GM19043 (cell line): Measurements from ENCODE around the gene DYRK1B.
"Not testable (repeated sequence)": the region's sequence is repeated elsewhere in the genome, so short reads cannot be mapped to it uniquely, and the experiment has no call there.

Experiments
- ATAC-seq: cut with Tn5 transposase; IDR thresholded peaks from one replicate; pipeline ENCODE4 v1.9.1; 2021; ENCODE audit warnings: low read depth; ENCODE audit not compliant: unreplicated experiment

DYRK1B gene

GRCh38 chr19:39833464-39834286 is at the start of gene DYRK1B:
DYRK1B (minus strand) TSS chr19:39834162; CDS start chr19:39831867, 2,295 bp downstream.
- peak; percentile 88 for ATAC-seq

GRCh38 chr19:39882645-39883044 is 48.7 kb upstream of the DYRK1B start:
- not testable (repeated sequence) for ATAC-seq

- not testable (repeated sequence) for ATAC-seq
Observed at GRCh38 chr19:39881495-39882110, 47.6 kb upstream of the DYRK1B start.

DNA sequence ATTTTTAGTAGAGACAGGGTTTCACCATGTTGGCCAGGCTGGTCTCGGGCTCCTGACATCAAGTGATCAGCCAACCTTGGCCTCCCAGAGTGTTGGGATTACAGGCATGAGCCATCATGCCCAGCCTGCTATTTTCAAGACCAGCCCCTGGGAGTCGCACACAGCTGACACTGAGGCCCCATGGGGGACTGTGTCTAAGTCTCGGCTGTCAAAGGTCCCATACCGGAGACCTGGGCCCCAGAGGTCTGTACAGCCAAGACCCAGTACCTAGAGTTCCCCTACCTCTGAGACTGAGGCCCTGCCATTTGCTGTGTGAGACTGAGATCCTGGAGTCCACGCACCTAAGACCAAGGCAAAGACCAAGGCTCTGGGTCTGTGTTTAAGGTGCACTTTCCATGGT is 46.3 kb upstream of the DYRK1B start:
- ATAC-seq: not testable (repeated sequence)

DNA sequence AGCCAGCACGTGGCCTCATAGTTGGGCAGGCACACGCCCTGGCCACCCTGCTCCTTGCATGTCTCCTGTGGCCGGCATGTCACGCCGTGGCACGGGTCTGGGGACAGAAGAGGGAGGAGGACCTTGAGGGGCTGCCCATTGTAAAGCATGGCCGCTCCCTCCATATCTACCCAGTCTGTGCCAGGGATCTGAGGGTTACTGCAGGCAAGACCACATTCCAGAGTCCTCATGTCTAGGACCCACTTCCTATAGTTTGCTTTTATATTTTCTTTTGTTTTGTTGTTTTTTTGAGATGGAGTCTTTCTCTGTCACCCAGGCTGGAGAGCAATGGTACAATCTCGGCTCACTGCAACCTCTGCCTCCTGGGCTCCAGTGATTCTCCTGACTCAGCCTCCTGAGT is 45.8 kb upstream of the DYRK1B start:
- not testable (repeated sequence) for ATAC-seq

- not testable (repeated sequence) for ATAC-seq
Observed at GRCh38 chr19:39878866-39879265, 44.9 kb upstream of the DYRK1B start.

DNA sequence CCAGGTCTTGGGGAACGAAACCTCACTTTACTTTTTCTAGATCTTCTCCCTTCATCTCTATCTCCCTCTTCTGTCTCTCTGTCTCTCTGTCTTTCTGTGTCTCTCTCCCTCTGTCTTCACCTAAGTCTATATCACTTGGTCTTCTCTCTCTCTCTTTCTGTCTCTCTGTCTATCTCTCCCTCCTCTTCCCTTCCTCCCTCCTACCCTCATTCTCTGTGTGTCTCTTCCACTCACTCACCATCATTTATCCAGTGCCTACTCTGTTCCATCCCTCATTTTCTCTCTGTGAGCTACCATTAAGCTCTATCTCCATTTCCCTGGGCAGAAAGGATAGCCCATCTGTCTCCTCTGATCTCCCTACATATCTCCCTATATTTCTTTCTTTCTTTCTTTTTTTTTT is 44.4 kb upstream of the DYRK1B start:
- ATAC-seq: no peak

- ATAC-seq: not testable (repeated sequence)
Observed at GRCh38 chr19:39877982-39878381, 44.0 kb upstream of the DYRK1B start.

GRCh38 chr19:39877488-39877887 is 43.5 kb upstream of the DYRK1B start:
- ATAC-seq: not testable (repeated sequence)

DNA sequence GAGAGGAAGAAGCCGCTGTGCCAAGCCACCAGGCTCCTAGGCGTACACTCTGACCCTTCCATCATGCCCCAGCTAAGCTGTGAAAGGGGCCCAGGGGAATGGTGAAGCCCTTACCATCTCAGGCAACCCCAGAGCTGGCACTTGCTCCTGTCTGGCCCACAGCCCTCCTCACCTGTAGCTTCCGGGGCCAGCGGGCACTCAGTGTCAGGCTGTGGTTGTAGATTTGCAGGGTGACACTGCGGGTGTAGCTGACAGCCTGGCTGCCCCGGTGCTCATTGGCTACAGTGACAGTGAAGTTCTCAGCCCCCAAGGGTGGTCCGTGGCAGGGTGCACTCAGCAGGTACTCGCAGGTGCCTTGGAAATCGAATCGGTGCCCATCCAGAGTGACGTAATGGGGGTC is 42.5 kb upstream of the DYRK1B start:
- ATAC-seq: not testable (repeated sequence)

DNA sequence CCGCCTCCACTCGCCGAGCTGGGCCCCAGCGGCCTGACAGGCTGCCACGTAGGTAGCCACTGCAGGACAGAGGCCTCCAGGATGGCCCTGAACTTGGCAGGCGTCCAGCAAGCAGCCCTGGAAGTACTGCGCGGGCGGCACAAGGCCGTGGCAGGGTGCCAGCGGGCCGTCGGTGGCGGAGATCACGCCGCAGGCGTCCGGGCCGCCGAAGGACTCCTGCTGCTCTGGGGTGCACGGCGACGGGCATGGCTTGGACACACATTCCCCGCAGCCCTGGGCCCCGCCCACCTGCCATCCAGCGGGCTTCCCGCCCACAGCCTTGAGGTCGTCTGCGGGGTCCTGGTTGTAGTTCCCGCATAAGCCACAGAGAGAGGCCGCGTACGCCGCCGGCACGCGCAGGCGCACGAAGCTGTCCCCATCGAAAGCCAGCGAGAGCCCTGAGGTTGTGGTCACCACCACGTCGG is 41.5 kb upstream of the DYRK1B start:
- ATAC-seq: not testable (repeated sequence)

DNA sequence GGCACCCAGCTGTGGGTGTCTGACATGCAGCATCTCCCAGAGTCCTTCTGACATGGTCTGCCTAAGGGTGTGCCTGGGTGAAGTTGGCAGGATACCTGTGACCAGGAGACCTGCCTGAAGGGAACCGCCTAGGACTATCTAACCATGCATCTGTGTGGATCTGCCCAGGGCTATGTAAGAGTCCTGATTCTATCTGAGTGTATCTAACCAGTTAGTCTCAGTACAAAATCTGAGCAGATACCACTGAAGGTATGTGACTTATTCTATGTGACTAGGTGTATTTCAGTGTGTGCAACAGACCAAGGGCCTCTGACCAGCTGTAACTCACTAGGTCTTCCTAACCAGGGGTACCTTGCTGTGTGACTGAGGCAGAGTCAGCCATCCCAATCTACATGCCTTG is 40.4 kb upstream of the DYRK1B start:
- no peak for ATAC-seq

DNA sequence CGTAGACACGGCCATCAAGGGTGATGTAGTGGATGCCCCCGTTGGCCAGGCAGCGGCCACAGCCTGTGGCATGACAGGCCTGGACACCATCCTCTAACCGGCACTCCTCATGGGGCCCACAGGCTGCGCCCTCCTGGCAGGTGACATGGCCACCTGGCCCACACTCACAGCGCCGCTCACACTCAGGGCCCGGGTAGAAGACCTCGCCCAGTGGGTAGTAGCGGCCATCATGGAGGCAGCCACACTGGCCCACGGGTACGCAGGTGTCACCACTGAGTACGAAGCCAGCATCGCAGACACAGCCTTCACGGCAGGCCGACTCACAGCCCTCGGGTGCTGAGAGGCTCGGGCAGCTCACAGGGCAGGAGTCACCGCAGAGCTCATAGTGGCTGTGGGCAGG is 39.4 kb upstream of the DYRK1B start:
- no peak for ATAC-seq

GRCh38 chr19:39871886-39872866 is 38.2 kb upstream of the DYRK1B start:
- no peak for ATAC-seq

- ATAC-seq: no peak
Observed at GRCh38 chr19:39871362-39871761, 37.4 kb upstream of the DYRK1B start.

GRCh38 chr19:39870171-39870971 is 36.4 kb upstream of the DYRK1B start:
- no peak for ATAC-seq

GRCh38 chr19:39867952-39868351 is 34.0 kb upstream of the DYRK1B start:
- ATAC-seq: no peak

DNA sequence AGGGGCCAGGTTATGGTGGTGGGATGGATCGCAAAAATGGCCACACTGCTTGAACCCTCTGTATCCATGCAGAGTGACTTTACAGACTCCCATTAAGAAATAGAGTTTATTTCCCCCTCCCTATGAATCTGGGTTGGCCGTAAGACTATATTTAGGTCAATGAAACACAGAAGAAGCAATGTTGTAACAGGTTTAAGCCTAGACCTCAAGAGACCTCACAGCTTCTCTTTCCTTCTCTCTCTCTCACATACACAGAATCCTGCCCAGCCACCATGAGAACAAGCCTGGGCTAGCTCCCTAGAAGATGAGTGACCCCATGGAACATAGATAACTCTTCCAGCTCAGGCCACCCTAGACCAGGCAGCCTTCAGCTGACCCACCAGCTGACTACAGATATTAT is 33.2 kb upstream of the DYRK1B start:
- ATAC-seq: no peak

DNA sequence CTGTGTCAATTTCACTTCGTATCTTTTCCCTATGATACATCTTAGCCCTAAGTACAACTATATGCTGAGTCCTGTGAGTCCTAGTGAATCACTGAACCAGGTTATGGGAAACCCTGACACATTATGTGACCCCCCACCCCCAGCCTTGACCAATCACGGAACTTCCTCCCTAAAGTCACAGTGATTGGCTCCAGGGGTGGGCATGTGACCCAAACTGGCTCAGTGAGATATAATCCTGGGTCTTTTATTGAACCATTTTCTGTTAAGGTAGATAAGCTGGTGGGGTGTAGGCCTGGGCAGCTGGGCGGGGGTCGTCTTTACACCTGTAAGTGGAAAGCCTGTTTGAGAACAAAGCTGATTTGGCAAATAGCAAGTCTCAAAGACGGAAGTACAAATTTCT is 32.0 kb upstream of the DYRK1B start:
- ATAC-seq: no peak

GRCh38 chr19:39865186-39865585 is 31.2 kb upstream of the DYRK1B start:
- ATAC-seq: no peak
